Measurements from ENCODE around the gene CCDC201. TPM values are rescaled to one million over a fixed set of nuclear protein-coding genes. Genes with fewer than 3 reads are reported as not detected.
A peak's percentile ranks its signal among the peaks of the same experiment; 100 is the strongest.

The CCDC201 gene
- total and polyA plus RNA-seq, 2 of the 4 experiments (the other 2 are of a cell fraction): not detected

GRCh38 chr7:45921699-45922519 is 49.0 kb upstream of the CCDC201 start:
- ChIA-PET POLR2A (ENCODE audit: unreplicated experiment) (interaction anchor here (0.7 kb wide), 1 partner anchor 789 kb away, joined by 4 read pairs; no protein-coding TSS in a partner anchor), CTCF (interaction anchor here (0.6 to 2.4 kb wide), 29 partner anchors 48 to 1261 kb away, joined by 3 to 30 read pairs (median 4); no protein-coding TSS in a partner anchor)
- H3K56ac ChIP-seq (ENCODE audit: extremely low read depth, insufficient read depth, low read length): peak overlapping the region; percentile 13; the same call in 1 of the 2 replicates
- peak overlapping the region; percentile 75 for H2AK9ac ChIP-seq (replicated peaks; ENCODE audit: low read depth, low read length, poor library complexity)
- peak overlapping the region; percentile 85 for H3K4me3 ChIP-seq (ENCODE audit: insufficient read depth, low read depth, low read length)
- H3K27ac ChIP-seq (ENCODE audit: insufficient read depth, low read length): no peak overlapping the region; the same call in 1 of the 2 replicates
- H4K20me1 ChIP-seq (ENCODE audit: insufficient read depth, low read length): peaks cover 25% of the 10 kb centered on the region
- H3K4me1 ChIP-seq (ENCODE audit: control insufficient read depth, insufficient read depth, low read length): peaks cover 17% of the 10 kb centered on the region
- WGBS, 2 experiments (ENCODE audit: extremely low coverage in 2 of 2, insufficient read length in 1 of 2): 12% methylated on average over 24 of the region's 36 CpGs; no CpG with 5 or more reads in 1 of the 2 experiments
- 0 out of 2 replicates have a peak overlapping the region, but pooled peaks have one; percentile 5 for H3K14ac ChIP-seq (replicated peaks; ENCODE audit: low read depth, low read length)
- H3K36me3 ChIP-seq (ENCODE audit: control insufficient read depth, insufficient read depth, low read length): peaks cover 2% of the 10 kb centered on the region; the same call in 1 of the 2 replicates
- H3K79me1 ChIP-seq (ENCODE audit: low read depth in 1 of 2, low read length in 2 of 2): peaks cover 12 to 23% of the 10 kb centered on the region in 2 experiments; a peak in 3 of 4 replicates
- peak overlapping the region; percentile 11; the same call in 1 of the 2 replicates for H3K18ac ChIP-seq (ENCODE audit: low read depth, low read length)
- ATAC-seq (ENCODE audit: low read depth) (peak; percentile 19), DNase-seq (peak; percentile 75)
- intact Hi-C loops (cut with micrococcal nuclease): loop anchor here (1.0 to 10.0 kb wide), 11 partner anchors 113 to 1333 kb away; no protein-coding TSS in a partner anchor
- H3K9me3 ChIP-seq (ENCODE audit: control insufficient read depth, insufficient read depth, low read length): no peaks in the 10 kb centered on the region
- H2BK20ac ChIP-seq (ENCODE audit: low read depth, low read length): peak overlapping the region; percentile 79
- H3K4me2 ChIP-seq (ENCODE audit: low read depth, low read length): peak overlapping the region; percentile 83
- peak overlapping the region; percentile 54; the same call in 2 of the 3 replicates for H2BK15ac ChIP-seq (ENCODE audit: low read depth, low read length)
- H4K5ac ChIP-seq (ENCODE audit: low read depth, low read length): peak overlapping the region; percentile 4; the same call in 1 of the 2 replicates
- no peak for TF ChIP-seq RFX5 (IDR thresholded peaks at IDR 0.05; ENCODE audit: low read depth, low read length)
- TF ChIP-seq CTCF (conservative IDR thresholded peaks at IDR 0.05; ENCODE audit: low read depth, low read length): peak; percentile 99
- no peak for TF ChIP-seq FOS (IDR thresholded peaks at IDR 0.05; ENCODE audit: low read depth, low read length)
- no peak for TF ChIP-seq RCOR1 (IDR thresholded peaks at IDR 0.05; ENCODE audit: insufficient replicate concordance, low read length)
- no peak; the same call in 1 of the 2 replicates for TF ChIP-seq POLR2A (IDR thresholded peaks at IDR 0.05; ENCODE audit: low read depth, low read length)
- TF ChIP-seq RAD21 (IDR thresholded peaks at IDR 0.05; ENCODE audit: low read length): peak; percentile 98
- TF ChIP-seq BHLHE40 (IDR thresholded peaks at IDR 0.05; ENCODE audit: low read depth, low read length): no peak
- peak; percentile 72 for TF ChIP-seq MAZ (IDR thresholded peaks at IDR 0.05; ENCODE audit: borderline replicate concordance, low read depth, low read length)
- TF ChIP-seq MXI1 (IDR thresholded peaks at IDR 0.05; ENCODE audit: borderline replicate concordance, low read depth, low read length): no peak
- peak; percentile 97 for TF ChIP-seq SMC3 (IDR thresholded peaks at IDR 0.05; ENCODE audit: low read depth, low read length)
- H4K91ac ChIP-seq (ENCODE audit: insufficient read depth, low read depth, low read length): peak overlapping the region; percentile 79
- no peaks in the 10 kb centered on the region for H3K27me3 ChIP-seq (ENCODE audit: control insufficient read depth, insufficient read depth, low read length)
- dilution Hi-C loops (cut with HindIII; ENCODE audit: low sequenced_read_pairs, unreplicated experiment): no loop called here
- in situ Hi-C loops (cut with MboI; ENCODE audit: low sequenced_read_pairs): loop anchor here (5.0 to 25.0 kb wide), 3 partner anchors 430 to 1165 kb away; no protein-coding TSS in a partner anchor
- peak overlapping the region; percentile 57 to 78; a peak in 3 of 4 replicates for H4K8ac ChIP-seq (ENCODE audit: low read depth in 2 of 2, low read length in 2 of 2)
- peak overlapping the region; percentile 81 for H2BK120ac ChIP-seq (ENCODE audit: low read depth, low read length)
- 0 out of 2 replicates have a peak overlapping the region, but pooled peaks have one; percentile 23 for H3K23ac ChIP-seq (ENCODE audit: low read depth, low read length)
- peak overlapping the region; percentile 10; the same call in 1 of the 2 replicates for H2AK5ac ChIP-seq (ENCODE audit: low read depth, low read length)
- H3K4ac ChIP-seq (ENCODE audit: low read depth, low read length): peak overlapping the region; percentile 68
- H2BK5ac ChIP-seq (ENCODE audit: low read depth, low read length, poor library complexity, severe bottlenecking): no peak overlapping the region
- H3K9me1 ChIP-seq (ENCODE audit: insufficient read depth, low read length): peaks cover 15% of the 10 kb centered on the region
- peak overlapping the region; percentile 31 for H3K9ac ChIP-seq (ENCODE audit: low read depth, low read length)
- peak overlapping the region; percentile 74 for H2AFZ ChIP-seq (replicated peaks; ENCODE audit: low read length, poor library complexity)
- no TSS peak for BruUV-seq (replicated peaks)

All from IMR-90 (cell line).